ENCODE measurements around the gene COL25A1.
"Not testable (repeated sequence)": the region's sequence is repeated elsewhere in the genome, so short reads cannot be mapped to it uniquely, and the experiment has no call there.

COL25A1 gene

DNA sequence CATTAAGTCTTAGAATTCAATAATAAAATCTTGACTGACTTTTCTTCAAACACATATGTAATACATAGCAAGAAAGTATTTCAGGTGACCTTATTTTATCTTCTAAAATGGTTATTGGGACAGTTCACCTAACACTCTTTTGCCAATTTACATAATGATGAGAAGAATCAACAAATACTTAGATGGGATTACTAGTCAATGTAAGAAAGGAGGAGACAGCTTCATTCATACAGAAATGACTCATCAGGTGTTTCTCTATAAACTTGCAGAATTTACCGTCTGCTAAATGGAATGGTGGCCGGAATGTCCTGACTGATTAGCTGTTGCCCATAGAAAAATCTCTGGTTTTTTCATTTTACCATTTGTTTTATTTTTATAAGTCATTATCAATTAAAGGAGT, 424.6 kb downstream of the COL25A1 start:
- DNase-seq (ENCODE audit: low spot score), result no peak
- TF ChIP-seq CTCF (IDR thresholded peaks at IDR 0.05; ENCODE audit: extremely low read depth, missing control alignments), result no peak

DNA sequence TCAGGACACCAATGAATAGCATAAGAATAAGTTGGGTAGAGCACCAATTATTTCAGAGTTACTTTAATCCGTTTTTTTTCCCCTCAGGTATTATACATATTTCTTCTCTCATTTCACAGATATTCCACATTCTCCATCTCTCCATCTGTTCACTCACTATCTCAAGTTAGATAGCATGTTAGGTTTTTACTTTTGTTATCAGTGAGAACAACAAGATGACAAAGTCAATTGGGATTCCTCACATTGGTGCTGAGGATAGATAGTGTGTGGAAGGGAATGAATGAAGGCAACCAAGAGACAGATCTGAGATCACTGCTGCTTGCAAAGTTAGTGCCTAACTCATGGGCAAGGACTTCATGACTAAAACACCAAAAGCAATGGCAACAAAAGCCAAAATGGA, 427.7 kb downstream of the COL25A1 start:
- TF ChIP-seq CTCF (IDR thresholded peaks at IDR 0.05; ENCODE audit: extremely low read depth, missing control alignments), result no peak
- DNase-seq (ENCODE audit: low spot score), result no peak

- DNase-seq (ENCODE audit: low spot score), result not testable (repeated sequence)
Observed at GRCh38 chr4:108869970-108870369, 432.5 kb downstream of the COL25A1 start.

DNA sequence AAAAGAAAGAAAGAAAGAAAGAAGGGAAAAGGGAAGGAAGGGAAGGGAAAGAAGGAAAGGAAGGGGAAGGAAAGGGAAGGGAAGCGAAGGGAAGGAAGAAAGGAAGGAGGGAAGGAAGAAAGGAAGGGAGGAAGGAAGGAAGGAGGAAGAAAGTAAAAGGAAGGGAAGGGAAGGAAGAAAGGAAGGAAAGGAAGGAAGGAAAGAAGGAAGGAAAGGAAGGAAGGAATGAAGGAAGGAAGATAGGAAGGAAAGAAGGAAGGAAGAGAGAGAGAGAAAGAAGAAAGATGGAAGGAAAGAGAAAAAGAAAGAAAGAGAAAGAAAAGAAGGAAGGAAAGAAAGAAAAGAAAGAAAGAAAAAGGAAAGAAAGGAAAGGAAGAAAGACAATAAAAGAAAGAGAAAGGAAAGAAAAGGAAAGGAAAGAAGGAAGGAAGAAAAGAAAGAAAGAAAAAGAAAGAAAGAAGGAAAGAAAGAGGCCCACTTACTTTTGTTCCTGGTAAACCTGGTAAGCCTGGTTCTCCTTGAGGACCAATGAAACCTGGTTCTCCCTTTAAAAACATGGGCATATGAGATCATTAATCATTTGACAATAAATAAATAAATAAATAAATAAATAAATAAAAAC, 433.7 kb downstream of the COL25A1 start:
- TF ChIP-seq CTCF (IDR thresholded peaks at IDR 0.05; ENCODE audit: extremely low read depth, missing control alignments), result no peak

DNA sequence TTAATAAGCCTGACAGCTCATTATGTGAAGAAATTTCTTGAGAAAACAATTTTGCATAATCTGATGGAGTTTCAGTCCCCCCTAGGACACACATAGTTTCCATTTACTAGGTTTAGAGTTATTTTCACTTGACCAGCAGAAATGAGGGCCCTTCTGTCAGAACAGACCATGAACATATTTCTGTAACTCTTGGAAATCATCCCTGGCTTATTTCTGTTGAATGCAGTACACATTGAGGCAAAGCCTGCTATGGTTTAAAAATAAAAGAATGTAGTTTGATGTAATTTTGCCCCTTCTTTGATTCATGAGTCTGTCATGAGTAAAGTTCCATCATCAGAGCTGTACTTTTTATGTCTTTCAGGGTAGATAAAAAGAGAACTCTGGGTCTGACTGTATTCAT, 435.0 kb downstream of the COL25A1 start:
- no peak for TF ChIP-seq CTCF (IDR thresholded peaks at IDR 0.05; ENCODE audit: extremely low read depth, missing control alignments)
- no peak for DNase-seq (ENCODE audit: low spot score)

More for the DNA sequence above, 433.7 kb downstream of the COL25A1 start:
- no peak for DNase-seq (ENCODE audit: low spot score)

GRCh38 chr4:108861334-108861733, 441.1 kb downstream of the COL25A1 start:
- no peak for TF ChIP-seq CTCF (IDR thresholded peaks at IDR 0.05; ENCODE audit: extremely low read depth, missing control alignments)
- no peak for DNase-seq (ENCODE audit: low spot score)

DNA sequence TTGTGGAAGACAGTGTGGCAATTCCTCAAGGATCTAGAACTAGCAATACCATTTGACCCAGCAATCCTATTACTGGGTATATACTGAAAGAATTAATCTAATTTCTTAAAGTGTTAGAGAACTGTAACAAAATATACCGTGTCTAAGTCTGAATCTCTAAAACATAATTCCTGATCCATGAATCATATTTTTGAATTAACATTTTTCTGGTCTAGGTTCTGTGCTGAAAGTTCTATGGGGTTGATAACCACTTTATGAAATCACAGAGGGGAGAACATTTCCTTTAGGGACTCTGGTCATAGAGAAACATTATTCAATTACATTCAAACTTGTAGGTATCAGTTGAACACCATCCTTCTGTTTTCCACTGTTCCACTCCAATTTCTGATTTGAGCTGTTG, 447.7 kb downstream of the COL25A1 start:
- TF ChIP-seq CTCF (IDR thresholded peaks at IDR 0.05; ENCODE audit: extremely low read depth, missing control alignments), result no peak
- DNase-seq (ENCODE audit: low spot score), result no peak

- DNase-seq (ENCODE audit: low spot score), result no peak
- no peak for TF ChIP-seq CTCF (IDR thresholded peaks at IDR 0.05; ENCODE audit: extremely low read depth, missing control alignments)
Observed at GRCh38 chr4:108852691-108853090, 449.8 kb downstream of the COL25A1 start.
